Gastrocnemius medialis (tissue), 4 donors: Measurements from ENCODE around the gene MRPL4.

Experiments used
- POLR2A ChIP-seq, 2 donors: fragments of 450-650 bp; IDR thresholded peaks; one replicate each; pipeline ENCODE4 v1.6.1; 2017; ENCODE audit warnings: antibody characterized with exemption in 2 of 2, mild to moderate bottlenecking in 2 of 2, moderate library complexity in 2 of 2
- TF ChIP-seq, protein P1 (sequence below), 5 experiments: fragments of 450-650 bp in 3 of 5; fragments of 200-600 bp in 2 of 5; sonication (generic) in 2 of 5; IDR thresholded peaks in 4 of 5; conservative IDR thresholded peaks in 1 of 5; 1 replicate in 4 of 5; 2 replicates in 1 of 5; pipeline ENCODE4 v1.5.1; 2016 to 2019; ENCODE audit warnings: antibody characterized with exemption in 5 of 5, mild to moderate bottlenecking in 3 of 5, moderate library complexity in 3 of 5

DNA sequence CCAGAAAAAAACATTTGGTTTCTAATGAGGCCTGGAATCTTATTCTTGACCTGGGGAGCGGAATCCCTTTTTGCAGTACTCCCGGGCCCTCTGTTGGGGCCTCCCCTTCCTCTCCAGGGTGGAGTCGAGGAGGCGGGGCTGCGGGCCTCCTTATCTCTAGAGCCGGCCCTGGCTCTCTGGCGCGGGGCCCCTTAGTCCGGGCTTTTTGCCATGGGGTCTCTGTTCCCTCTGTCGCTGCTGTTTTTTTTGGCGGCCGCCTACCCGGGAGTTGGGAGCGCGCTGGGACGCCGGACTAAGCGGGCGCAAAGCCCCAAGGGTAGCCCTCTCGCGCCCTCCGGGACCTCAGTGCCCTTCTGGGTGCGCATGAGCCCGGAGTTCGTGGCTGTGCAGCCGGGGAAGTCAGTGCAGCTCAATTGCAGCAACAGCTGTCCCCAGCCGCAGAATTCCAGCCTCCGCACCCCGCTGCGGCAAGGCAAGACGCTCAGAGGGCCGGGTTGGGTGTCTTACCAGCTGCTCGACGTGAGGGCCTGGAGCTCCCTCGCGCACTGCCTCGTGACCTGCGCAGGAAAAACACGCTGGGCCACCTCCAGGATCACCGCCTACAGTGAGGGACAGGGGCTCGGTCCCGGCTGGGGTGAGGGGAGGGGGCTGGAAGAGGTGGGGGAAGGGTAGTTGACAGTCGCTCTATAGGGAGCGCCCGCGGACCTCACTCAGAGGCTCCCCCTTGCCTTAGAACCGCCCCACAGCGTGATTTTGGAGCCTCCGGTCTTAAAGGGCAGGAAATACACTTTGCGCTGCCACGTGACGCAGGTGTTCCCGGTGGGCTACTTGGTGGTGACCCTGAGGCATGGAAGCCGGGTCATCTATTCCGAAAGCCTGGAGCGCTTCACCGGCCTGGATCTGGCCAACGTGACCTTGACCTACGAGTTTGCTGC lies 35.1 kb downstream of the MRPL4 start, which contains the start of gene ICAM4:
- no peak for TF ChIP-seq POLR2A (IDR thresholded peaks at IDR 0.05)
- TF ChIP-seq, protein P1, sequence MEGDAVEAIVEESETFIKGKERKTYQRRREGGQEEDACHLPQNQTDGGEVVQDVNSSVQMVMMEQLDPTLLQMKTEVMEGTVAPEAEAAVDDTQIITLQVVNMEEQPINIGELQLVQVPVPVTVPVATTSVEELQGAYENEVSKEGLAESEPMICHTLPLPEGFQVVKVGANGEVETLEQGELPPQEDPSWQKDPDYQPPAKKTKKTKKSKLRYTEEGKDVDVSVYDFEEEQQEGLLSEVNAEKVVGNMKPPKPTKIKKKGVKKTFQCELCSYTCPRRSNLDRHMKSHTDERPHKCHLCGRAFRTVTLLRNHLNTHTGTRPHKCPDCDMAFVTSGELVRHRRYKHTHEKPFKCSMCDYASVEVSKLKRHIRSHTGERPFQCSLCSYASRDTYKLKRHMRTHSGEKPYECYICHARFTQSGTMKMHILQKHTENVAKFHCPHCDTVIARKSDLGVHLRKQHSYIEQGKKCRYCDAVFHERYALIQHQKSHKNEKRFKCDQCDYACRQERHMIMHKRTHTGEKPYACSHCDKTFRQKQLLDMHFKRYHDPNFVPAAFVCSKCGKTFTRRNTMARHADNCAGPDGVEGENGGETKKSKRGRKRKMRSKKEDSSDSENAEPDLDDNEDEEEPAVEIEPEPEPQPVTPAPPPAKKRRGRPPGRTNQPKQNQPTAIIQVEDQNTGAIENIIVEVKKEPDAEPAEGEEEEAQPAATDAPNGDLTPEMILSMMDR (IDR thresholded peaks at IDR 0.05 in 4 of 5, conservative IDR thresholded peaks at IDR 0.05 in 1 of 5): no peak
